Measurements from ENCODE around the gene IFRD2. TPM values are rescaled to one million over a fixed set of nuclear protein-coding genes. Genes with fewer than 3 reads are reported as not detected.

The IFRD2 gene
- total RNA-seq, 1 experiment from 2014 or later, result 89.5 TPM

- intact Hi-C loops (cut with micrococcal nuclease; ENCODE audit: unreplicated experiment), result loop anchor here (1.0 kb wide), 2 partner anchors 14 to 65 kb away; no protein-coding TSS in a partner anchor
- Mint-ChIP-seq H3K4me1 (ENCODE audit: low read depth, unreplicated experiment) (peaks cover 7% of the 10 kb centered on the region), H3K27ac (ENCODE audit: unreplicated experiment) (peak overlapping the region; percentile 70), H3K27me3 (ENCODE audit: insufficient read depth, unreplicated experiment) (no peaks in the 10 kb centered on the region), H3K9me3 (ENCODE audit: unreplicated experiment) (no peaks in the 10 kb centered on the region), H3K4me3 (ENCODE audit: unreplicated experiment) (peak overlapping the region; percentile 63), H3K36me3 (ENCODE audit: insufficient read depth, unreplicated experiment) (peaks cover 25% of the 10 kb centered on the region)
- Histone ChIP-seq H3K4me1 (peaks cover 29% of the 10 kb centered on the region), H3K4me3 (ENCODE audit: low read depth, low read length) (peak overlapping the region; percentile 8; the same call in 1 of the 2 replicates), H3K9me3 (no peaks in the 10 kb centered on the region), H3K36me3 (ENCODE audit: control insufficient read depth, insufficient read depth, low read length) (peaks cover 5% of the 10 kb centered on the region; the same call in 1 of the 2 replicates), H3K27me3 (replicated peaks; ENCODE audit: control insufficient read depth, insufficient read depth, low read length) (no peaks in the 10 kb centered on the region)
- POLR2A ChIA-PET, result interaction anchor here (0.5 to 1.7 kb wide), 6 partner anchors 10 to 68 kb away, joined by 3 to 16 read pairs (median 4); partner anchors contain the start of genes GNAI2, HYAL3, IFRD2 and NAA80
- BruUV-seq (replicated peaks), result no TSS peak
- no peak for DNase-seq
- TF ChIP-seq, protein P1, sequence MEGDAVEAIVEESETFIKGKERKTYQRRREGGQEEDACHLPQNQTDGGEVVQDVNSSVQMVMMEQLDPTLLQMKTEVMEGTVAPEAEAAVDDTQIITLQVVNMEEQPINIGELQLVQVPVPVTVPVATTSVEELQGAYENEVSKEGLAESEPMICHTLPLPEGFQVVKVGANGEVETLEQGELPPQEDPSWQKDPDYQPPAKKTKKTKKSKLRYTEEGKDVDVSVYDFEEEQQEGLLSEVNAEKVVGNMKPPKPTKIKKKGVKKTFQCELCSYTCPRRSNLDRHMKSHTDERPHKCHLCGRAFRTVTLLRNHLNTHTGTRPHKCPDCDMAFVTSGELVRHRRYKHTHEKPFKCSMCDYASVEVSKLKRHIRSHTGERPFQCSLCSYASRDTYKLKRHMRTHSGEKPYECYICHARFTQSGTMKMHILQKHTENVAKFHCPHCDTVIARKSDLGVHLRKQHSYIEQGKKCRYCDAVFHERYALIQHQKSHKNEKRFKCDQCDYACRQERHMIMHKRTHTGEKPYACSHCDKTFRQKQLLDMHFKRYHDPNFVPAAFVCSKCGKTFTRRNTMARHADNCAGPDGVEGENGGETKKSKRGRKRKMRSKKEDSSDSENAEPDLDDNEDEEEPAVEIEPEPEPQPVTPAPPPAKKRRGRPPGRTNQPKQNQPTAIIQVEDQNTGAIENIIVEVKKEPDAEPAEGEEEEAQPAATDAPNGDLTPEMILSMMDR (IDR thresholded peaks at IDR 0.05; ENCODE audit: insufficient read depth in 1 of 2, low read depth in 1 of 2, low read length in 1 of 2, severe bottlenecking in 1 of 2, unreplicated experiment in 1 of 2), result no peak
- CTCF ChIA-PET, result interaction anchor here (0.5 to 2.3 kb wide), 18 partner anchors 10 to 1569 kb away, joined by 3 to 10 read pairs (median 4); partner anchors contain the start of genes GNAI2, IFRD2 and SEMA3B
Observed at GRCh38 chr3:50259432-50260026, 32.7 kb downstream of the IFRD2 start.

- H3K4me3 ChIP-seq (ENCODE audit: low read depth, low read length), result no peak overlapping the region
- intact Hi-C loops (cut with micrococcal nuclease; ENCODE audit: unreplicated experiment), result no loop called here
- Mint-ChIP-seq H3K36me3 (ENCODE audit: insufficient read depth, unreplicated experiment) (peaks cover 20% of the 10 kb centered on the region), H3K9me3 (ENCODE audit: unreplicated experiment) (no peaks in the 10 kb centered on the region), H3K4me3 (ENCODE audit: unreplicated experiment) (no peak overlapping the region), H3K27me3 (ENCODE audit: insufficient read depth, unreplicated experiment) (no peaks in the 10 kb centered on the region), H3K4me1 (ENCODE audit: low read depth, unreplicated experiment) (peaks cover 3% of the 10 kb centered on the region), H3K27ac (ENCODE audit: unreplicated experiment) (peak overlapping the region; percentile 70)
- no peaks in the 10 kb centered on the region for H3K27me3 ChIP-seq (replicated peaks; ENCODE audit: control insufficient read depth, insufficient read depth, low read length)
- ChIA-PET CTCF (interaction anchor here (0.6 to 2.3 kb wide), 8 partner anchors 10 to 140 kb away, joined by 3 to 10 read pairs (median 6); partner anchors contain the start of genes GNAI2 and SEMA3B), POLR2A (interaction anchor here (0.5 to 1.7 kb wide), 2 partner anchors 24 to 42 kb away, joined by 7 to 16 read pairs; partner anchors contain the start of gene GNAI2)
- DNase-seq, result no peak
- no peaks in the 10 kb centered on the region for H3K9me3 ChIP-seq
- no TSS peak for BruUV-seq (replicated peaks)
- H3K36me3 ChIP-seq (ENCODE audit: control insufficient read depth, insufficient read depth, low read length), result peaks cover 5% of the 10 kb centered on the region
- TF ChIP-seq, protein P1 (IDR thresholded peaks at IDR 0.05; ENCODE audit: insufficient read depth in 1 of 2, low read depth in 1 of 2, low read length in 1 of 2, severe bottlenecking in 1 of 2, unreplicated experiment in 1 of 2), result no peak
- H3K4me1 ChIP-seq, result peaks cover 25% of the 10 kb centered on the region
Observed at GRCh38 chr3:50258979-50259378, 33.2 kb downstream of the IFRD2 start.

GRCh38 chr3:50258029-50258680, 34.1 kb downstream of the IFRD2 start:
- CTCF ChIA-PET, result interaction anchor here (0.6 to 1.2 kb wide), 4 partner anchors 16 to 139 kb away, joined by 3 to 6 read pairs (median 4); partner anchors contain the start of genes HYAL3 and NAA80
- Mint-ChIP-seq H3K27ac (ENCODE audit: unreplicated experiment) (peak overlapping the region; percentile 70), H3K9me3 (ENCODE audit: unreplicated experiment) (no peaks in the 10 kb centered on the region), H3K4me1 (ENCODE audit: low read depth, unreplicated experiment) (no peaks in the 10 kb centered on the region), H3K27me3 (ENCODE audit: insufficient read depth, unreplicated experiment) (no peaks in the 10 kb centered on the region), H3K4me3 (ENCODE audit: unreplicated experiment) (no peak overlapping the region), H3K36me3 (ENCODE audit: insufficient read depth, unreplicated experiment) (peaks cover 20% of the 10 kb centered on the region)
- H3K27me3 ChIP-seq (replicated peaks; ENCODE audit: control insufficient read depth, insufficient read depth, low read length), result no peaks in the 10 kb centered on the region
- no peaks in the 10 kb centered on the region for H3K9me3 ChIP-seq
- peaks cover 5% of the 10 kb centered on the region for H3K36me3 ChIP-seq (ENCODE audit: control insufficient read depth, insufficient read depth, low read length)
- H3K4me1 ChIP-seq, result peaks cover 18% of the 10 kb centered on the region
- TF ChIP-seq, protein P1 (IDR thresholded peaks at IDR 0.05; ENCODE audit: insufficient read depth in 1 of 2, low read depth in 1 of 2, low read length in 1 of 2, severe bottlenecking in 1 of 2, unreplicated experiment in 1 of 2), result no peak
- no peak overlapping the region for H3K4me3 ChIP-seq (ENCODE audit: low read depth, low read length)
- intact Hi-C loops (cut with micrococcal nuclease; ENCODE audit: unreplicated experiment), result no loop called here
- POLR2A ChIA-PET, result interaction anchor here (0.5 kb wide), 1 partner anchor 12 kb away, joined by 4 read pairs; no protein-coding TSS in a partner anchor
- BruUV-seq (replicated peaks), result no TSS peak
- no peak for DNase-seq

Data from Caco-2 (cell line).